ENCODE data around the gene COL25A1.

- TF ChIP-seq CTCF (IDR thresholded peaks at IDR 0.05) (no peak), POLR2A (IDR thresholded peaks at IDR 0.05) (no peak)
Observed at GRCh38 chr4:109199585-109199984, 102.9 kb downstream of the COL25A1 start.

All from upper lobe of left lung (tissue), 4 donors.